HG02981 (cell line): ENCODE measurements around the gene LRP1-AS.

Experiments used
- ATAC-seq: cut with Tn5 transposase; IDR thresholded peaks from one replicate; pipeline ENCODE4 v1.9.1; 2021; ENCODE audit warnings: mild to moderate bottlenecking, moderate library complexity; ENCODE audit not compliant: unreplicated experiment

Gene LRP1-AS

GRCh38 chr12:57142121-57142520 is 5.3 kb downstream of the LRP1-AS start:
- no peak for ATAC-seq

GRCh38 chr12:57141249-57141648 is 6.2 kb downstream of the LRP1-AS start:
- ATAC-seq: no peak

- ATAC-seq: no peak
Observed at GRCh38 chr12:57139796-57140649, 7.4 kb downstream of the LRP1-AS start.

GRCh38 chr12:57138526-57139272 is 8.7 kb downstream of the LRP1-AS start:
- no peak for ATAC-seq

GRCh38 chr12:57135527-57136326 is 11.7 kb downstream of the LRP1-AS start:
- ATAC-seq: no peak

DNA sequence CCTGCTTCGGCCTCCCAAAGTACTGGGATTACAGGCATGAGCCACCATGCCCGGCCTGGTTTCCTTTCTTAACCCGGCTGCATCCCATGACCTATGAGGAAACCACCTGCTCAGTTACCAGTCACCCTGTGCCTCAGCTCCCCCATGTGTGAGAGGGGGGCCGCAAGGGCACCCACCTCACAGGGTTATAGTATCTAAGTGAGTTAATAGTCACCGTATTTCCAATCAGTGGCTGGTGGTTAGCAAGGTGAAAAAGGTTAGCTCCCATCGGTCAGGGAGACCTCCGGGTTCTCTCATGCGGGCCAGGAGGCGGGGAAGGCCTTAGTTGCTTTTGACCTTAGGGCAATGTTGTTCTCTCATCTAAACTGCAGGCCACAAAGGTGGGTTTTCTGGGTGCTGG is 12.5 kb downstream of the LRP1-AS start:
- no peak for ATAC-seq

DNA sequence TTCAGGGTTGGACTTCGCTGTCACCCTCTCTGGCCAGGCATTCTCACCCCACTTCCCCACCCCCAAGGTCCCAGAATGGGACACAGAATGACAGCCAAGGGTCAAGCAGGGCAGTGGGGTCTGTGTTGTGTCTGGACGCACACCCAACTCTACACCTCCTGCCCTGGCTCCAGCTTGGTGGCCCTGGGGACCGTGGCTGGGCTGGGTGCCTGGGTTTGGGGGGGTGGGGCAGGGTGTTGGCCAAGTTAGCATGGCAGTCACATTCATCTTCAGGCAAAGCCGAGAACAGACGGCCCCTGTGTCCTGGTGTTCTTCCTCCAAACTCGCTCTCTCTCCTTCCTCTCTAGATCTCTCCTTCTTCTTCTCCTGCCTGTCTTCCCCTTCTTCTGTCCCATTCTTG is 13.5 kb downstream of the LRP1-AS start:
- ATAC-seq: no peak

GRCh38 chr12:57133013-57133569 is 14.3 kb downstream of the LRP1-AS start:
- no peak for ATAC-seq

DNA sequence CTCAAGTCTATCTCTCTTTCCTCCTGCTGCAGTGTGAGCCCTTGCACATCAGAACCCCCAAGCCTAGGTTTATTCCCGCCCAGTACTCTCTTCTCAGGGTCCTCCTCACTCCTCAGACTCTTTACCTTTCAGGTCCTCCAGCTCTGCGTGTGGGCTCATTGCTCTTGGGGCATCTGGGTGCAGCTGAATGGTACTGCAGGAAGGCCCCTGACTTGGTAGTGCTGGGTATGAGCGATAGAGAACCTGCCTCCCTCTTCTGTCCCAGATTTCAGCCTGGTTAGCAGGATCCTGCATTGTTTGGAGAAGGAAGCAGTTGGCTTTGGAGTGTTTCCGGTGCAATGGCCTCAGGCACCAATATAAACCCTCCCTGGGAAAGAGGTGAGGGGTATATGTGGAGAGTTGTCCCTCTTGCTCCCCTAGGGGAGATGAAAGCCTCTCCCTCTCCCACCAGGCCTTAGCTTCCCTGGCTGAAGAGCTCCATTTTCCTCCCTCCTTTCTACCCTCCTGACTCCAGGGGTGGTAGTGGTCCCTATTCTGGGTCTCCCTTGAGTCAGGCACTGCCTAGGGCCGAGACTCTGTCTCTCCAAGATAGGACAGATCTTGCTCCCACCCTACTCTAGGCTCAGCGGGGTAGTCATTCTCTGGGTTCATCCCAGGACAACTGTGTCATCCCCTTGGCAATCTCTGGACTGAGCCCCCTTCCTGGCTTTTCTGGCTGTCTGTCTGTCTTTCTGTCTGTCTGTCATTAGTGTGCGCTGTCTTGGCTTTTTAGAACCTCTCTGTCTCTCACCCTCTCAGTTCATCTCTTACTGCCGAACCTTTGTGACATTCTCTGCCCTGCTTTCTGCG is 15.3 kb downstream of the LRP1-AS start:
- ATAC-seq: no peak

GRCh38 chr12:57130941-57131340 is 16.5 kb downstream of the LRP1-AS start:
- no peak for ATAC-seq

GRCh38 chr12:57129889-57130288 is 17.5 kb downstream of the LRP1-AS start:
- ATAC-seq: no peak

GRCh38 chr12:57129321-57129842 is 18.0 kb downstream of the LRP1-AS start:
- no peak for ATAC-seq

DNA sequence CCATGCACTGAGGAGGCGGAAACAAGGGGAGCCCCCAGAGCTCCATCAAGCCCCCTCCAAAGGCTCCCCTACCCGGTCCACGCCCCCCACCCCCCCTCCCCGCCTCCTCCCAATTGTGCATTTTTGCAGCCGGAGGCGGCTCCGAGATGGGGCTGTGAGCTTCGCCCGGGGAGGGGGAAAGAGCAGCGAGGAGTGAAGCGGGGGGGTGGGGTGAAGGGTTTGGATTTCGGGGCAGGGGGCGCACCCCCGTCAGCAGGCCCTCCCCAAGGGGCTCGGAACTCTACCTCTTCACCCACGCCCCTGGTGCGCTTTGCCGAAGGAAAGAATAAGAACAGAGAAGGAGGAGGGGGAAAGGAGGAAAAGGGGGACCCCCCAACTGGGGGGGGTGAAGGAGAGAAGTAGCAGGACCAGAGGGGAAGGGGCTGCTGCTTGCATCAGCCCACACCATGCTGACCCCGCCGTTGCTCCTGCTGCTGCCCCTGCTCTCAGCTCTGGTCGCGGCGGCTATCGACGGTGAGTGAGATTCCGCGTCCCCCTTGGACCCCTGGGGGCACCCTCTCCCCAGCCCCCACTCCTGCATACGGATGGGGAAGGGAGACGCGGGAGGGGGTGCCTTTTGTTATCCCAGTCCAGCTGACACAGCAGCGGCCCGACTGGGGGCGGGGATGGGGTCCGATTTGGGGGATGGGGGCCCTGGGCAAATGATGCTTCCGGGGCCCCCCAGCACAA is 18.7 kb downstream of the LRP1-AS start:
- no peak for ATAC-seq

DNA sequence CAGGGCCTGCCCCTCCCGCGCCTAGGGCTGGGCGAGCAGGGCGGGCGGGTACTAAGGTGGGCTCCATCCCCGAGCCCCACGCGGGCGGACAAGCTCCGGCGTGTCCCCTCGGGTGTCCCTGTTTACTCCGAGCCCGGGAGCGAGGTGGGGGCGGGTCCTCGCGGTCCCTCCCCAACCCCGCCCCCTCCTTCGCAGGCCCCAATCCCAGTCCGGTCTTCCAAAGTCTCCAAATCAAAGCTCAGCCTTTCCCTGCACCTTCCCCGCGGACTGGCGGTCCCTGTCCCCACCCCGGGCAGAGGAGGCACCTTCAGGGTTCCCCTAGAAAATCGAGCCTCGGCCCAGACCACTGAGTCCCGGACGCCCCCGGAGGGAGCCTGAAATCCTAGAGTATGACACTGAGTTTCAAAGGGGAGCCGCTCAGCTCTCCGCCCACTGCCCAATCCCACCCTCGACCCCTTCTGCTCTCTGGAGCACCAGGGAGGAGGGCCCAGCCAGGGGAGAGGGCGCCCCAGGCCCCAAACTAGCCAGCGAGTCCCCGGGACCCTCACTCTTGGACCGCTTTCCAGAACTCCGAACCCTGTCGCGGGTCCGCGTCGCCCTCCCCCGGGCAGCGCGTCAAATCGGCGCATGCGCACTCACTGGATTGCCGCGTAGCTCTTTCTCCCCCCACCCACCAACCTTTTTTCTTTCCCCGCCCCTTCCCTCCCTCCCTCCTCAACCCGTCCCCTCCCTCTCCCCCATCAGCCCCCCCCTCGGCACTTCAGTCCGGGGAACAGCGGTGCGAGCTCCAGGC is 19.5 kb downstream of the LRP1-AS start, which contains the start of gene LRP1:
Gene LRP1, plus strand, starts transcription at position 758 of the 793 bp plus-strand sequence. CDS start 482 bp downstream, outside the sequence.
- peak; percentile 44 for ATAC-seq

DNA sequence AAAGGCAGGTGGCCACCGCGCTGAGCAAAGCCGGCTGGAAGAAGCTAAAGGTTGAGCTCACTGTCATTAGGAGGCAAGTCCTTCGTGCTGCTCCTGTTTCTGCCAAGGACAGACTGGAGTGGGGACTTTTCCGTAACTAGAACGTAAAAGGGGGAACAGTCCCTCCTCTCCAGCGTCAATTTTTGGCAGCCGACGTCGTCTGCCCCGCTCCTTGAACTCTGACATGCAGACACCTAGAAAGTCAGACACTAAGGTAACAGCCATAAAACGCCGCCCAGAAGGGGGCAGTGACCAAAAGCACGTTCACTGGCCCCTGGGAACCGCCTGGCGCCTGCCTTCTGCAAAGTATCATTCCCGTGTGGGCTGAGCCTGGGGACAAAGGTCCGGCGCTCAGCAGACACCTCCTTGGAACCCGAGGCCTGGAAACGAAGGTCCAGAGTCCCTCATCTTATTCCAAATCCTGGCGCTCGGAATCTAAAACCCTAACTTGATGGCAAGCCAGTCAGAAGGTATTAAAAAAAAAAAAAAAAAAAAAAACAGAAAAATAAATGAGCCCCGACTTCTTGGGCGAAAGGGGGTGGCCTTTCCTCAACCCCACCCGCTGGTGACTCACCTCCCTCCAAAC is 20.2 kb downstream of the LRP1-AS start:
- peak; percentile 32 for ATAC-seq

- ATAC-seq: no peak
Observed at GRCh38 chr12:57126561-57126960, 20.9 kb downstream of the LRP1-AS start.

- ATAC-seq: no peak
Observed at GRCh38 chr12:57126061-57126460, 21.4 kb downstream of the LRP1-AS start.
